Tibial nerve (tissue), 4 donors: ENCODE data around the gene SCYGR1. TPM values are rescaled to one million over a fixed set of nuclear protein-coding genes. Genes with fewer than 3 reads are reported as not detected.

Experiments used
- DNase-seq, 2 donors: peaks; one replicate each; pipeline ENCODE4 v3.0.0-alpha.2; 2019; ENCODE audit warnings: low spot score in 2 of 2
- H3K27ac ChIP-seq, 4 donors: fragments of 200-600 bp; sonication (generic) in 3 of 4; one replicate each; pipeline ENCODE4 v1.5.1; 2017 to 2019; ENCODE audit warnings: mild to moderate bottlenecking in 1 of 4
- H3K27me3 ChIP-seq, 2 donors: fragments of 200-600 bp; sonication (generic) in 1 of 2; one replicate each; pipeline versions ENCODE4 v1.5.1 to v1.6.0; 2017 to 2019
- H3K36me3 ChIP-seq, 3 donors: fragments of 200-600 bp; sonication (generic); one replicate each; pipeline ENCODE4 v1.5.1; 2018 to 2019
- H3K4me1 ChIP-seq, 4 donors: fragments of 200-600 bp; sonication (generic) in 3 of 4; one replicate each; pipeline ENCODE4 v1.5.1; 2017 to 2019
- H3K4me3 ChIP-seq, 4 donors: fragments of 200-600 bp; sonication (generic) in 3 of 4; one replicate each; pipeline ENCODE4 v1.5.1; 2017 to 2019; ENCODE audit warnings: mild to moderate bottlenecking in 1 of 4, moderate library complexity in 1 of 4
- H3K9me3 ChIP-seq, 4 donors: fragments of 200-600 bp; sonication (generic) in 3 of 4; one replicate each; pipeline ENCODE4 v1.5.1; 2017 to 2019
- EP300 ChIP-seq, 2 donors: sonication (generic); formaldehyde crosslinking; IDR thresholded peaks; one replicate each; pipeline ENCODE4 v1.6.1; 2017; ENCODE audit warnings: antibody characterized with exemption in 2 of 2, mild to moderate bottlenecking in 1 of 2
- POLR2A ChIP-seq, 2 donors: fragments of 450-650 bp; IDR thresholded peaks; one replicate each; pipeline ENCODE4 v1.6.1; 2017; ENCODE audit warnings: antibody characterized with exemption in 2 of 2, mild to moderate bottlenecking in 2 of 2, moderate library complexity in 2 of 2
- WGBS, 2 donors: methylation state at CpG; one replicate each; pipeline ENCODE4 v1.1.5; 2018; 5-methylcytosine and 5-hydroxymethylcytosine counted together
- total RNA-seq, 4 donors: library from RNA; depleted of rRNA; stranded (reverse); fragments of >200 nt; gene quantifications; one replicate each; pipeline ENCODE4 v1.1.0, GENCODE V29; 2016
- TF ChIP-seq, protein P1 (sequence below), 5 experiments: fragments of 200-600 bp in 3 of 5; fragments of 450-650 bp in 2 of 5; sonication (generic) in 3 of 5; IDR thresholded peaks; one replicate each; pipeline ENCODE4 v1.5.1; 2016 to 2019; ENCODE audit warnings: antibody characterized with exemption in 5 of 5, mild to moderate bottlenecking in 3 of 5, moderate library complexity in 2 of 5

SCYGR1 gene
- total RNA-seq, 4 donors from 2014 or later = not detected

DNA sequence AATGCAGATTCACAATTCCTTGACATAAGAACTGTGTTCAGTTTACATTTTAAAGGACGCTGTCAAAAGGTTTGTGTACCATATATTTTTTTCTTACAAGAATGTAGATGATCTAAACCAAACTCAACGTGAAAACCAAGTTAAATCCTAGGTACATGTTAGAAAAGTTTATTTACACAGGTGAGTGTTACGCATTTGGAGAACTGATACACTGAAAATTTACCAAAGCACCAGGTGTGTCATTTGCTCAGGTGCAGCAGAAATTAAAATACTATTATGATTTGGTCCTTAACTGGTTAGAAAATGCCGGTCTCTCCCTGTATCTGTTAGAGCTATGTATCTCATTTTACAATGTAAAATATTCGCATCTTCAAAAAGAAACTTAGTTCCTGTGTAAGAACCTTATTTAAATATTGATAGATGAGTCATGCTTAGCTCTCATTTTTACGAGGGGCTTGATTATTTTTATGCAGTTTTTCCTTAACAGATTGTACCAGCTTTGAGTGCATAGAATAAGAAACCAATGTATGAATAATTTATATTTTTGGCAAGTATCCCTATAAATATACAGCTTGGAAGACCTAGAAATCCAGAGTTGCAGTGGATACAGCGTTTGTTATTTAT is 37.6 kb downstream of the SCYGR1 start:
- Histone ChIP-seq H3K4me3 (no peak overlapping the region), H3K27ac (no peak overlapping the region), H3K27me3 (no peaks in the 10 kb centered on the region), H3K4me1 (no peaks in the 10 kb centered on the region), H3K9me3 (no peaks in the 10 kb centered on the region), H3K36me3 (peaks cover 0 to 50% (median 0%) of the 10 kb centered on the region in 3 donors)
- TF ChIP-seq EP300 (IDR thresholded peaks at IDR 0.05) = no peak
- no peak for TF ChIP-seq POLR2A (IDR thresholded peaks at IDR 0.05)
- TF ChIP-seq, protein P1, sequence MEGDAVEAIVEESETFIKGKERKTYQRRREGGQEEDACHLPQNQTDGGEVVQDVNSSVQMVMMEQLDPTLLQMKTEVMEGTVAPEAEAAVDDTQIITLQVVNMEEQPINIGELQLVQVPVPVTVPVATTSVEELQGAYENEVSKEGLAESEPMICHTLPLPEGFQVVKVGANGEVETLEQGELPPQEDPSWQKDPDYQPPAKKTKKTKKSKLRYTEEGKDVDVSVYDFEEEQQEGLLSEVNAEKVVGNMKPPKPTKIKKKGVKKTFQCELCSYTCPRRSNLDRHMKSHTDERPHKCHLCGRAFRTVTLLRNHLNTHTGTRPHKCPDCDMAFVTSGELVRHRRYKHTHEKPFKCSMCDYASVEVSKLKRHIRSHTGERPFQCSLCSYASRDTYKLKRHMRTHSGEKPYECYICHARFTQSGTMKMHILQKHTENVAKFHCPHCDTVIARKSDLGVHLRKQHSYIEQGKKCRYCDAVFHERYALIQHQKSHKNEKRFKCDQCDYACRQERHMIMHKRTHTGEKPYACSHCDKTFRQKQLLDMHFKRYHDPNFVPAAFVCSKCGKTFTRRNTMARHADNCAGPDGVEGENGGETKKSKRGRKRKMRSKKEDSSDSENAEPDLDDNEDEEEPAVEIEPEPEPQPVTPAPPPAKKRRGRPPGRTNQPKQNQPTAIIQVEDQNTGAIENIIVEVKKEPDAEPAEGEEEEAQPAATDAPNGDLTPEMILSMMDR (IDR thresholded peaks at IDR 0.05) = no peak
- no peak for DNase-seq
- 91 to 96% methylated on average over 7 of the region's 7 CpGs for WGBS, 2 donors

DNA sequence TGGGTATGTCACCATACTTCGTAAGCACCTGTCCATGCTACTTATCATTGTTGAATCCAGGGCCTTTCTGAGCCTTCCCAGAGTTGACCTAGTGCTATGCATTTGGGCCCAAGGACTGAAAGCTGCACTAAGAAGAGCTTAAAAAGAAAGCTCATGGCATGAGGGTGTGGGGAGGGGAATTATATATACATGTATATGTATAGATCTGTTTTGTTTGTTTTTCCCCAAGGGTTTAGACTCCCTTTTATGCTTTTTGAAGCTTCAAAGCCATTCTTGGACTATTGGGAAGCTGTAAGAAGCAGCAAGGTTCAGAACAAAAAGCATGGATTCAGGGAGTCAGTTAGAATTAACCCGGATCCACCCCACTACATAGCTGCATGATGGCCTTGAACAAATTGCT is 39.4 kb downstream of the SCYGR1 start:
- no peaks in the 10 kb centered on the region for H3K4me1 ChIP-seq
- DNase-seq = no peak
- H3K27me3 ChIP-seq = no peaks in the 10 kb centered on the region
- no peak overlapping the region for H3K4me3 ChIP-seq
- no peak for TF ChIP-seq EP300 (IDR thresholded peaks at IDR 0.05)
- TF ChIP-seq, protein P1 (IDR thresholded peaks at IDR 0.05) = no peak
- no peak for TF ChIP-seq POLR2A (IDR thresholded peaks at IDR 0.05)
- H3K9me3 ChIP-seq = no peaks in the 10 kb centered on the region
- WGBS, 2 donors = 91 to 94% methylated on average over 2 of the region's 2 CpGs
- no peak overlapping the region for H3K27ac ChIP-seq
- peaks cover 0 to 46% (median 0%) of the 10 kb centered on the region in 3 donors for H3K36me3 ChIP-seq

DNA sequence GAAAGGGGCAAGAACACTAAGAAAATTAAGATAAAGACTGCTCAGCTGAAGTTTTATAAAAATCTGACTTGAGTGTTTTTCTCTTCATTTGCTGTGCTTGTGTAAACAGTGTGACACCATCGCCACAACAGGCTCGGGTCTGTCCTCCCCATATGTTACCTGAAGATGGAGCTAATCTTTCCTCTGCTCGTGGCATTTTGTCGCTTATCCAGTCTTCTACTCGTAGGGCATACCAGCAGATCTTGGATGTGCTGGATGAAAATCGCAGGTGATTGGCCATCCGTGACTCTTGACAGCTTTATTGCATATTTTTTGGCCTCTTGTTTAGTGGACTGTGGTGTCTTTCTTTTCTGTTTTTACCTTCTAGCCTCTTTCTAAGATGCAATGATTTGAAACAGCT is 40.6 kb downstream of the SCYGR1 start:
- no peak for DNase-seq
- Histone ChIP-seq H3K9me3 (no peaks in the 10 kb centered on the region), H3K4me3 (no peak overlapping the region), H3K4me1 (no peaks in the 10 kb centered on the region), H3K27ac (no peak overlapping the region), H3K27me3 (no peaks in the 10 kb centered on the region), H3K36me3 (peaks cover 0 to 47% (median 0%) of the 10 kb centered on the region in 3 donors)
- TF ChIP-seq EP300 (IDR thresholded peaks at IDR 0.05) (no peak), POLR2A (IDR thresholded peaks at IDR 0.05) (no peak)
- TF ChIP-seq, protein P1 (IDR thresholded peaks at IDR 0.05) = no peak
- WGBS, 2 donors = 81 to 84% methylated on average over 7 of the region's 7 CpGs

DNA sequence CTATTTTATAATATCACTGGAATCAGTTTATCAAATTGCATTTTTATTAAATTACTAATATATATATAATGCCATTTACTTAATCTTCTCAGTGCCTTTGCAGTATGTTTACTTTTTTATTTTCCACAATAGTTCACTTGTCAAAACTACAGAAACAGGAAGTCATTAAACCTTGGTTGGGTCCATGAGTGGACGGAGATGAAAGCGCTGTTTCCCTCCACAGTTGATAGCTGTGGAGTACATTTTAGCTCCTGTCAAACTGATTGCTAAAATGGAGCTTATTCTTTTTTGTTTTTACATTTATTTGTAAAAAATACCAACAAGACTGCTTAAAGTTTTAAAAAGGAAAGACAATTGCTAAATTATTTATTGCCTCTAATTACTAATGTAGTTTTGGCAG is 43.5 kb downstream of the SCYGR1 start:
- no peak for DNase-seq
- Histone ChIP-seq H3K4me3 (no peak overlapping the region), H3K9me3 (no peaks in the 10 kb centered on the region), H3K36me3 (peaks cover 0 to 43% (median 0%) of the 10 kb centered on the region in 3 donors), H3K4me1 (no peaks in the 10 kb centered on the region), H3K27me3 (no peaks in the 10 kb centered on the region), H3K27ac (no peak overlapping the region)
- TF ChIP-seq POLR2A (IDR thresholded peaks at IDR 0.05) (no peak), EP300 (IDR thresholded peaks at IDR 0.05) (no peak)
- TF ChIP-seq, protein P1 (IDR thresholded peaks at IDR 0.05) = no peak
- WGBS, 2 donors = 77 to 78% methylated on average over 2 of the region's 2 CpGs

DNA sequence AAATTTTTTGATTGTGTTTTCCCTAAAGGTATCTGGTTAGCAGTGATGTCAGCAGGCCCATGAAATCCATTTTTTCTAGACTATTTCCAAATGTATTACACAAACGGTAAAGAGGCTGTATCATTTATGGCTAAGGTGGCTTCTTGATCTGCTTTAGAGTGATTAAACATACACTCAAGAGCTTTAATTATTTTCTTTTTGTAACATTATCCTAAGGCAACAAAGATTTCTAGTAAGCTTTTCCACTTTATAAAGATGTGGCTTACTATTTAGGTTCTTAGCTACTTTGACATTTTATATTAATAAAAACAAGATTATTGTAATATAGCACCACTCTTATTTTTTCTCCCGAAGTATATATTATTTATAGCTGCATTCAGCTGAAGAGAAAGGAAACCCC is 46.2 kb downstream of the SCYGR1 start:
- H3K4me1 ChIP-seq = no peaks in the 10 kb centered on the region
- no peaks in the 10 kb centered on the region for H3K9me3 ChIP-seq
- WGBS, 2 donors = 72 to 78% methylated on average over 2 of the region's 2 CpGs
- no peak overlapping the region for H3K4me3 ChIP-seq
- no peaks in the 10 kb centered on the region for H3K27me3 ChIP-seq
- no peak overlapping the region for H3K27ac ChIP-seq
- TF ChIP-seq, protein P1 (IDR thresholded peaks at IDR 0.05) = no peak
- TF ChIP-seq POLR2A (IDR thresholded peaks at IDR 0.05) (no peak), EP300 (IDR thresholded peaks at IDR 0.05) (no peak)
- peaks cover 0 to 32% (median 0%) of the 10 kb centered on the region in 3 donors for H3K36me3 ChIP-seq
- DNase-seq = no peak
